ENCODE data around the gene MVB12B. TPM values are rescaled to one million over a fixed set of nuclear protein-coding genes. Genes with fewer than 3 reads are reported as not detected.

Gene MVB12B
- total and polyA plus RNA-seq, 2 of the 4 experiments (the other 2 are of a cell fraction): 2.0 to 4.0 TPM

DNA sequence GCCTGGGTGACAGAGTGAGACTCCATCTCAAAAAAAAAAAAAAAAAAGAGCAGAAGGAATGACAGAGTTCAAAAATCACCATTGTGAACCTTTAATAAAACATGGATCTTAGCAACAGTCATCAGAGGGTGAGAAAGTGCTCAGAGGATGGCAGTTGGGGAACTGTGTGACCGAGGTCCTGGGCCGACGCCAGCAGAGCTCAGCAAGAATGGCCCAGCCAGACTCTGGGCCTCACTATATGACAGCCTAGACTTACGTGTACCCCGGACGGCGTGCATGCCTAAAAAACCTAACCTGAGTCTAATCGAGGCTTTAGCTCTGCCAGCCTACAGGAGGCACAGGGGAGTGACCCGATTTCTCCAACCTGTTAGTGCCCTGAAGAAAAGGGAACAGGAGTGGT, 64.3 kb downstream of the MVB12B start:
- H2AFZ ChIP-seq (replicated peaks; ENCODE audit: low read length, poor library complexity): no peak overlapping the region
- H2BK120ac ChIP-seq (ENCODE audit: low read depth, low read length): no peak overlapping the region
- intact Hi-C loops (cut with micrococcal nuclease) (no loop called here), in situ Hi-C loops (cut with MboI; ENCODE audit: low sequenced_read_pairs) (loop anchor here (10.0 kb wide), 1 partner anchor 986 kb away; no protein-coding TSS in a partner anchor), dilution Hi-C loops (cut with HindIII; ENCODE audit: low sequenced_read_pairs, unreplicated experiment) (no loop called here)
- H2BK5ac ChIP-seq (ENCODE audit: low read depth, low read length, poor library complexity, severe bottlenecking): no peak overlapping the region
- H4K5ac ChIP-seq (ENCODE audit: low read depth, low read length): no peak overlapping the region
- no peak for DNase-seq
- peaks cover 2% of the 10 kb centered on the region; the same call in 1 of the 2 replicates for H3K36me3 ChIP-seq (ENCODE audit: control insufficient read depth, insufficient read depth, low read length)
- H3K4me1 ChIP-seq (ENCODE audit: control insufficient read depth, insufficient read depth, low read length): peaks cover 20% of the 10 kb centered on the region
- TF ChIP-seq FOS (IDR thresholded peaks at IDR 0.05; ENCODE audit: low read depth, low read length) (no peak), MAFK (IDR thresholded peaks at IDR 0.05; ENCODE audit: low read depth, low read length) (no peak), RCOR1 (IDR thresholded peaks at IDR 0.05; ENCODE audit: insufficient replicate concordance, low read length) (no peak), MXI1 (IDR thresholded peaks at IDR 0.05; ENCODE audit: borderline replicate concordance, low read depth, low read length) (no peak), CEBPB (IDR thresholded peaks at IDR 0.05; ENCODE audit: low read depth, low read length) (no peak), RFX5 (IDR thresholded peaks at IDR 0.05; ENCODE audit: low read depth, low read length) (no peak), BHLHE40 (IDR thresholded peaks at IDR 0.05; ENCODE audit: low read depth, low read length) (no peak), SMC3 (IDR thresholded peaks at IDR 0.05; ENCODE audit: low read depth, low read length) (no peak), MAZ (IDR thresholded peaks at IDR 0.05; ENCODE audit: borderline replicate concordance, low read depth, low read length) (no peak), CHD1 (IDR thresholded peaks at IDR 0.05; ENCODE audit: low read depth, low read length) (no peak), NFE2L2 (IDR thresholded peaks at IDR 0.05; ENCODE audit: low read depth, low read length) (no peak), RAD21 (IDR thresholded peaks at IDR 0.05; ENCODE audit: low read length) (no peak)
- TF ChIP-seq, protein P1, sequence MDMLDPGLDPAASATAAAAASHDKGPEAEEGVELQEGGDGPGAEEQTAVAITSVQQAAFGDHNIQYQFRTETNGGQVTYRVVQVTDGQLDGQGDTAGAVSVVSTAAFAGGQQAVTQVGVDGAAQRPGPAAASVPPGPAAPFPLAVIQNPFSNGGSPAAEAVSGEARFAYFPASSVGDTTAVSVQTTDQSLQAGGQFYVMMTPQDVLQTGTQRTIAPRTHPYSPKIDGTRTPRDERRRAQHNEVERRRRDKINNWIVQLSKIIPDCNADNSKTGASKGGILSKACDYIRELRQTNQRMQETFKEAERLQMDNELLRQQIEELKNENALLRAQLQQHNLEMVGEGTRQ (IDR thresholded peaks at IDR 0.05; ENCODE audit: low read depth, low read length): no peak
- TF ChIP-seq, protein P2, sequence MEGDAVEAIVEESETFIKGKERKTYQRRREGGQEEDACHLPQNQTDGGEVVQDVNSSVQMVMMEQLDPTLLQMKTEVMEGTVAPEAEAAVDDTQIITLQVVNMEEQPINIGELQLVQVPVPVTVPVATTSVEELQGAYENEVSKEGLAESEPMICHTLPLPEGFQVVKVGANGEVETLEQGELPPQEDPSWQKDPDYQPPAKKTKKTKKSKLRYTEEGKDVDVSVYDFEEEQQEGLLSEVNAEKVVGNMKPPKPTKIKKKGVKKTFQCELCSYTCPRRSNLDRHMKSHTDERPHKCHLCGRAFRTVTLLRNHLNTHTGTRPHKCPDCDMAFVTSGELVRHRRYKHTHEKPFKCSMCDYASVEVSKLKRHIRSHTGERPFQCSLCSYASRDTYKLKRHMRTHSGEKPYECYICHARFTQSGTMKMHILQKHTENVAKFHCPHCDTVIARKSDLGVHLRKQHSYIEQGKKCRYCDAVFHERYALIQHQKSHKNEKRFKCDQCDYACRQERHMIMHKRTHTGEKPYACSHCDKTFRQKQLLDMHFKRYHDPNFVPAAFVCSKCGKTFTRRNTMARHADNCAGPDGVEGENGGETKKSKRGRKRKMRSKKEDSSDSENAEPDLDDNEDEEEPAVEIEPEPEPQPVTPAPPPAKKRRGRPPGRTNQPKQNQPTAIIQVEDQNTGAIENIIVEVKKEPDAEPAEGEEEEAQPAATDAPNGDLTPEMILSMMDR (conservative IDR thresholded peaks at IDR 0.05; ENCODE audit: low read depth, low read length): no peak
- TF ChIP-seq, protein P3, sequence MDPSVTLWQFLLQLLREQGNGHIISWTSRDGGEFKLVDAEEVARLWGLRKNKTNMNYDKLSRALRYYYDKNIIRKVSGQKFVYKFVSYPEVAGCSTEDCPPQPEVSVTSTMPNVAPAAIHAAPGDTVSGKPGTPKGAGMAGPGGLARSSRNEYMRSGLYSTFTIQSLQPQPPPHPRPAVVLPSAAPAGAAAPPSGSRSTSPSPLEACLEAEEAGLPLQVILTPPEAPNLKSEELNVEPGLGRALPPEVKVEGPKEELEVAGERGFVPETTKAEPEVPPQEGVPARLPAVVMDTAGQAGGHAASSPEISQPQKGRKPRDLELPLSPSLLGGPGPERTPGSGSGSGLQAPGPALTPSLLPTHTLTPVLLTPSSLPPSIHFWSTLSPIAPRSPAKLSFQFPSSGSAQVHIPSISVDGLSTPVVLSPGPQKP (IDR thresholded peaks at IDR 0.05; ENCODE audit: borderline replicate concordance, low read depth, low read length): no peak
- no peak overlapping the region for H2BK15ac ChIP-seq (ENCODE audit: low read depth, low read length)
- no peak overlapping the region for H3K56ac ChIP-seq (ENCODE audit: extremely low read depth, insufficient read depth, low read length)
- H3K79me1 ChIP-seq (ENCODE audit: low read depth in 1 of 2, low read length in 2 of 2): no peaks in the 10 kb centered on the region
- no peak overlapping the region for H3K18ac ChIP-seq (ENCODE audit: low read depth, low read length)
- ChIA-PET CTCF (no interaction called here), POLR2A (ENCODE audit: unreplicated experiment) (no interaction called here)
- no peak overlapping the region for H3K4ac ChIP-seq (ENCODE audit: low read depth, low read length)
- H3K9me3 ChIP-seq (ENCODE audit: control insufficient read depth, insufficient read depth, low read length): no peaks in the 10 kb centered on the region
- no peak overlapping the region for H3K9ac ChIP-seq (ENCODE audit: low read depth, low read length)
- H4K20me1 ChIP-seq (ENCODE audit: insufficient read depth, low read length): no peaks in the 10 kb centered on the region
- H3K4me3 ChIP-seq (ENCODE audit: insufficient read depth, low read depth, low read length): no peak overlapping the region
- no peaks in the 10 kb centered on the region for H3K27me3 ChIP-seq (ENCODE audit: control insufficient read depth, insufficient read depth, low read length)
- no peak overlapping the region for H3K27ac ChIP-seq (ENCODE audit: insufficient read depth, low read length)
- peaks cover 19% of the 10 kb centered on the region; the same call in 1 of the 2 replicates for H3K9me1 ChIP-seq (ENCODE audit: insufficient read depth, low read length)
- H2BK20ac ChIP-seq (ENCODE audit: low read depth, low read length): no peak overlapping the region
- WGBS, 2 experiments (ENCODE audit: extremely low coverage in 2 of 2, insufficient read length in 1 of 2): 96% methylated on average over 4 of the region's 9 CpGs; no CpG with 5 or more reads in 1 of the 2 experiments
- H3K23ac ChIP-seq (ENCODE audit: low read depth, low read length): no peak overlapping the region
- no peak overlapping the region for H2AK9ac ChIP-seq (replicated peaks; ENCODE audit: low read depth, low read length, poor library complexity)
- H3K14ac ChIP-seq (replicated peaks; ENCODE audit: low read depth, low read length): no peak overlapping the region
- H2AK5ac ChIP-seq (ENCODE audit: low read depth, low read length): no peak overlapping the region
- BruUV-seq (replicated peaks): no TSS peak
- ATAC-seq (ENCODE audit: low read depth): no peak
- no peak overlapping the region for H4K8ac ChIP-seq (ENCODE audit: low read depth in 2 of 2, low read length in 2 of 2)
- H4K91ac ChIP-seq (ENCODE audit: insufficient read depth, low read depth, low read length): no peak overlapping the region
- no peak overlapping the region for H3K4me2 ChIP-seq (ENCODE audit: low read depth, low read length)
